HEK293 (cell line): ENCODE results near the gene MROH2B.

Experiments used
- CTCF ChIA-PET: fragments of 350-600 bp; formaldehyde crosslinking; extraction: SDS; loops from one replicate; lab custom pipeline; 2021; ENCODE audit warnings: antibody characterized with exemption; lab: Yijun Ruan, JAX
- POLR2A ChIA-PET: fragments of 300-600 bp; formaldehyde crosslinking; extraction: SDS; loops from one replicate; lab custom pipeline; 2020; ENCODE audit warnings: antibody characterized with exemption, inconsistent platforms; lab: Yijun Ruan, JAX
- H3K27ac ChIP-seq: fragments of 200-500 bp; sonication (Bioruptor generic); 2 replicates; pipeline ENCODE4 v1.5.1; 2014; ENCODE audit warnings: low read depth, low read length, control low read depth, inconsistent platforms; ENCODE audit errors: extremely low read depth
- H3K36me3 ChIP-seq, 2 experiments: fragments of 200-500 bp in 1 of 2; sonication (Bioruptor generic) in 1 of 2; 1 replicate in 1 of 2; 2 replicates in 1 of 2; pipeline ENCODE4 v1.5.1; 2014 to 2017; ENCODE audit warnings: inconsistent platforms in 2 of 2, low read length in 2 of 2; ENCODE audit not compliant: control insufficient read depth in 2 of 2, insufficient read depth in 1 of 2
- H3K4me1 ChIP-seq: fragments of 200-500 bp; sonication (Bioruptor generic); 2 replicates; pipeline ENCODE4 v1.5.1; 2014; ENCODE audit warnings: mild to moderate bottlenecking, low read length, inconsistent platforms; ENCODE audit not compliant: control insufficient read depth, insufficient read depth
- H3K4me3 ChIP-seq: 2 replicates; pipeline ENCODE4 v1.5.1; 2011; ENCODE audit warnings: low read depth, mild to moderate bottlenecking, control low read depth, low read length, moderate library complexity
- H3K9me3 ChIP-seq: fragments of 200-500 bp; sonication (Bioruptor generic); 2 replicates; pipeline ENCODE4 v1.5.1; 2014; ENCODE audit warnings: low read depth, low read length, inconsistent platforms; ENCODE audit not compliant: control insufficient read depth, insufficient read depth
- BCL11A ChIP-seq: fragments of 450-650 bp; formaldehyde crosslinking; IDR thresholded peaks from 2 replicates; pipeline ENCODE4 v1.5.1; 2016; ENCODE audit warnings: low read depth, missing biosample characterization, missing genetic modification characterization
- GFI1B ChIP-seq: fragments of 450-650 bp; formaldehyde crosslinking; IDR thresholded peaks from 2 replicates; pipeline ENCODE4 v1.5.1; 2016; ENCODE audit warnings: missing biosample characterization, missing genetic modification characterization
- HOXC10 ChIP-seq: sonication (generic); formaldehyde crosslinking; IDR thresholded peaks from 2 replicates; pipeline ENCODE4 v1.8.1; 2023; ENCODE audit warnings: mild to moderate bottlenecking, missing genetic modification reagents
- HOXD13 ChIP-seq: sonication (generic); formaldehyde crosslinking; IDR thresholded peaks from 2 replicates; pipeline ENCODE4 v1.8.0; 2022; ENCODE audit warnings: missing genetic modification reagents, borderline replicate concordance
- KLF1 ChIP-seq: fragments of 450-650 bp; formaldehyde crosslinking; IDR thresholded peaks from 2 replicates; pipeline ENCODE4 v1.5.1; 2016; ENCODE audit warnings: missing biosample characterization, missing genetic modification characterization
- YY1 ChIP-seq: fragments of 450-650 bp; formaldehyde crosslinking; IDR thresholded peaks from 2 replicates; pipeline ENCODE4 v1.5.1; 2018; ENCODE audit warnings: missing biosample characterization, missing genetic modification characterization
- ZBTB48 ChIP-seq: fragments of 450-650 bp; formaldehyde crosslinking; IDR thresholded peaks from 2 replicates; pipeline ENCODE4 v1.5.1; 2016; ENCODE audit warnings: missing biosample characterization, missing genetic modification characterization
- ZEB2 ChIP-seq: fragments of 450-650 bp; formaldehyde crosslinking; IDR thresholded peaks from 2 replicates; pipeline ENCODE4 v1.5.1; 2016; ENCODE audit warnings: missing biosample characterization, missing genetic modification characterization
- ZFP3 ChIP-seq: fragments of 450-650 bp; formaldehyde crosslinking; IDR thresholded peaks from 2 replicates; pipeline ENCODE4 v1.5.1; 2016; ENCODE audit warnings: low read depth, missing biosample characterization, missing genetic modification characterization
- ZFP37 ChIP-seq: fragments of 450-650 bp; formaldehyde crosslinking; IDR thresholded peaks from 2 replicates; pipeline ENCODE4 v1.5.1; 2016; ENCODE audit warnings: missing biosample characterization, missing genetic modification characterization
- ZIC2 ChIP-seq: fragments of 450-650 bp; formaldehyde crosslinking; IDR thresholded peaks from 2 replicates; pipeline ENCODE4 v1.5.1; 2016; ENCODE audit warnings: missing biosample characterization, missing genetic modification characterization
- ZNF169 ChIP-seq: fragments of 450-650 bp; formaldehyde crosslinking; IDR thresholded peaks from 2 replicates; pipeline ENCODE4 v1.5.1; 2016; ENCODE audit warnings: missing biosample characterization, missing genetic modification characterization
- ZNF175 ChIP-seq: fragments of 450-650 bp; formaldehyde crosslinking; IDR thresholded peaks from 2 replicates; pipeline ENCODE4 v1.5.1; 2016; ENCODE audit warnings: missing biosample characterization, missing genetic modification characterization
- ZNF2 ChIP-seq: fragments of 450-650 bp; formaldehyde crosslinking; IDR thresholded peaks from 2 replicates; pipeline ENCODE4 v1.5.1; 2016; ENCODE audit warnings: missing biosample characterization, missing genetic modification characterization
- ZNF223 ChIP-seq: fragments of 450-650 bp; formaldehyde crosslinking; IDR thresholded peaks from 2 replicates; pipeline ENCODE4 v1.5.1; 2016; ENCODE audit warnings: missing biosample characterization, missing genetic modification characterization
- ZNF274 ChIP-seq, 2 experiments: fragments of 200-500 bp in 1 of 2; fragments of 450-650 bp in 1 of 2; sonication (Bioruptor generic) in 1 of 2; formaldehyde crosslinking in 1 of 2; IDR thresholded peaks; 2 replicates each; pipeline versions ENCODE4 v1.5.1 to v1.6.1; 2014 to 2016; ENCODE audit warnings: borderline replicate concordance in 1 of 2, inconsistent platforms in 1 of 2, low read length in 1 of 2, missing biosample characterization in 1 of 2, missing genetic modification characterization in 1 of 2
- ZNF341 ChIP-seq: fragments of 450-650 bp; formaldehyde crosslinking; IDR thresholded peaks from 2 replicates; pipeline ENCODE4; 2016; ENCODE audit warnings: low read depth, missing biosample characterization, missing genetic modification characterization
- ZNF426 ChIP-seq: fragments of 450-650 bp; formaldehyde crosslinking; IDR thresholded peaks from 2 replicates; pipeline ENCODE4 v1.5.1; 2017; ENCODE audit warnings: missing biosample characterization, missing genetic modification characterization, mild to moderate bottlenecking, inconsistent platforms, moderate library complexity
- ZNF433 ChIP-seq: fragments of 450-650 bp; formaldehyde crosslinking; IDR thresholded peaks from 2 replicates; pipeline ENCODE4 v1.5.1; 2016; ENCODE audit warnings: missing biosample characterization, missing genetic modification characterization, low read depth
- ZNF664 ChIP-seq: fragments of 450-650 bp; formaldehyde crosslinking; IDR thresholded peaks from 2 replicates; pipeline ENCODE4 v1.5.1; 2016; ENCODE audit warnings: missing biosample characterization, missing genetic modification characterization
- ZNF768 ChIP-seq: fragments of 450-650 bp; formaldehyde crosslinking; IDR thresholded peaks from 2 replicates; pipeline ENCODE4 v1.5.1; 2018; ENCODE audit warnings: missing biosample characterization, mild to moderate bottlenecking, missing genetic modification characterization
- ZNF837 ChIP-seq: fragments of 450-650 bp; formaldehyde crosslinking; IDR thresholded peaks from 2 replicates; pipeline ENCODE4 v1.5.1; 2016; ENCODE audit warnings: missing biosample characterization, missing genetic modification characterization
- ZNF843 ChIP-seq: fragments of 450-650 bp; formaldehyde crosslinking; IDR thresholded peaks from 2 replicates; pipeline ENCODE4 v1.5.1; 2016; ENCODE audit warnings: missing biosample characterization, missing genetic modification characterization
- TF ChIP-seq, protein P1 (sequence below): fragments of 450-650 bp; formaldehyde crosslinking; IDR thresholded peaks from 2 replicates; pipeline ENCODE4 v1.5.1; 2016; ENCODE audit warnings: missing biosample characterization, missing genetic modification characterization
- TF ChIP-seq, protein P2 (sequence below): fragments of 450-650 bp; formaldehyde crosslinking; IDR thresholded peaks from 2 replicates; pipeline ENCODE4 v1.5.1; 2017; ENCODE audit warnings: missing biosample characterization, missing genetic modification characterization
- TF ChIP-seq, protein P3 (sequence below): fragments of 450-650 bp; formaldehyde crosslinking; IDR thresholded peaks from 2 replicates; pipeline ENCODE4 v1.5.1; 2016; ENCODE audit warnings: missing biosample characterization, missing genetic modification characterization
- TF ChIP-seq, protein P4 (sequence below): fragments of 450-650 bp; formaldehyde crosslinking; IDR thresholded peaks from 2 replicates; pipeline ENCODE4 v1.5.1; 2016; ENCODE audit warnings: missing biosample characterization, missing genetic modification characterization
- TF ChIP-seq, protein P5 (sequence below): fragments of 450-650 bp; formaldehyde crosslinking; IDR thresholded peaks from 2 replicates; pipeline ENCODE4 v1.5.1; 2016; ENCODE audit warnings: missing biosample characterization, missing genetic modification characterization

Gene MROH2B

DNA sequence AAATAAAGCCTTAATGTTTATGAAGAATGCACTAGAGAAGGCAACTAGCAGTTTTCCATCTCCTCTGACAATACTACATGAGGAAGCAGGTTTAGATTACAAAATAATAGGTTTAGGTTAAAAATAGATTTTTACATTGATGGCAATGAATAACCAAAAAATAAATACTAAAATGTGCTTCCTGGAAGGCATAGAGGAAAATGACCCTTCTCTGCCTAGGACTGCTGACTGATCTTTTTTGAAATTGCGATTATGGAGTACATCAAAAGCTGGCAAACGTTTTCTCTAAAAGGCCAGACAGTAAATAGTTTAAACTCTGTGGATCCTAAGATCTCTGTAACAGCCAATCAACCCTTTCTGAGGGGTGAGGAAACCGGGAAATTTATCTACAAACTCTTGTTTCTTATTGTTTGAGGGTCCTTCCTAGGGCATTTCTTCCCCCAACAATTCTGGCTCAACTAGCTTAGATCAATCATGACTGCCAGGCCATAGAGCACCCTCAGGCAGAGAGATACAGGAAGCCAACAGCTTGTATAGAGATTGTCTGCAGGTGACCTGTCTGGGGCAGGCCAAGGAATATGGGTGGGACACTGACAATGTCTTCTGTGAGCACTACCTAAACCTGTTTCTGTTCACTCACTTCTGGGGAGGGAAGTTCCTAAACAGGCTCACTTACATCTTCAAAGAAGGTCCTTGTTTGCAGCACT, 67.3 kb downstream of the MROH2B start:
- H3K36me3 ChIP-seq = no peaks in the 10 kb centered on the region
- no peak for TF ChIP-seq HOXD13 (CRISPR knock-in tag)
- TF ChIP-seq ZFP37 (tag by site-specific recombination) = no peak
- no peak for TF ChIP-seq ZNF433 (tag by site-specific recombination)
- TF ChIP-seq KLF1 = no peak
- no peak for TF ChIP-seq ZNF843
- TF ChIP-seq ZNF341 (tag by site-specific recombination) = no peak
- TF ChIP-seq ZEB2 (tag by site-specific recombination) = no peak
- TF ChIP-seq, protein P1, sequence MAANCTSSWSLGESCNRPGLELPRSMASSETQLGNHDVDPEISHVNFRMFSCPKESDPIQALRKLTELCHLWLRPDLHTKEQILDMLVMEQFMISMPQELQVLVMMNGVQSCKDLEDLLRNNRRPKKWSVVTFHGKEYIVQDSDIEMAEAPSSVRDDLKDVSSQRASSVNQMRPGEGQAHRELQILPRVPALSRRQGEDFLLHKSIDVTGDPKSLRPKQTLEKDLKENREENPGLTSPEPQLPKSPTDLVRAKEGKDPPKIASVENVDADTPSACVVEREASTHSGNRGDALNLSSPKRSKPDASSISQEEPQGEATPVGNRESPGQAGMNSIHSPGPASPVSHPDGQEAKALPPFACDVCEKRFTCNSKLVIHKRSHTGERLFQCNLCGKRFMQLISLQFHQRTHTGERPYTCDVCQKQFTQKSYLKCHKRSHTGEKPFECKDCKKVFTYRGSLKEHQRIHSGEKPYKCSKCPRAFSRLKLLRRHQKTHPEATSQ = no peak
- TF ChIP-seq, protein P2, sequence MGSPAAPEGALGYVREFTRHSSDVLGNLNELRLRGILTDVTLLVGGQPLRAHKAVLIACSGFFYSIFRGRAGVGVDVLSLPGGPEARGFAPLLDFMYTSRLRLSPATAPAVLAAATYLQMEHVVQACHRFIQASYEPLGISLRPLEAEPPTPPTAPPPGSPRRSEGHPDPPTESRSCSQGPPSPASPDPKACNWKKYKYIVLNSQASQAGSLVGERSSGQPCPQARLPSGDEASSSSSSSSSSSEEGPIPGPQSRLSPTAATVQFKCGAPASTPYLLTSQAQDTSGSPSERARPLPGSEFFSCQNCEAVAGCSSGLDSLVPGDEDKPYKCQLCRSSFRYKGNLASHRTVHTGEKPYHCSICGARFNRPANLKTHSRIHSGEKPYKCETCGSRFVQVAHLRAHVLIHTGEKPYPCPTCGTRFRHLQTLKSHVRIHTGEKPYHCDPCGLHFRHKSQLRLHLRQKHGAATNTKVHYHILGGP (tag by site-specific recombination) = no peak
- TF ChIP-seq ZNF223 (tag by site-specific recombination) = no peak
- TF ChIP-seq, protein P3, sequence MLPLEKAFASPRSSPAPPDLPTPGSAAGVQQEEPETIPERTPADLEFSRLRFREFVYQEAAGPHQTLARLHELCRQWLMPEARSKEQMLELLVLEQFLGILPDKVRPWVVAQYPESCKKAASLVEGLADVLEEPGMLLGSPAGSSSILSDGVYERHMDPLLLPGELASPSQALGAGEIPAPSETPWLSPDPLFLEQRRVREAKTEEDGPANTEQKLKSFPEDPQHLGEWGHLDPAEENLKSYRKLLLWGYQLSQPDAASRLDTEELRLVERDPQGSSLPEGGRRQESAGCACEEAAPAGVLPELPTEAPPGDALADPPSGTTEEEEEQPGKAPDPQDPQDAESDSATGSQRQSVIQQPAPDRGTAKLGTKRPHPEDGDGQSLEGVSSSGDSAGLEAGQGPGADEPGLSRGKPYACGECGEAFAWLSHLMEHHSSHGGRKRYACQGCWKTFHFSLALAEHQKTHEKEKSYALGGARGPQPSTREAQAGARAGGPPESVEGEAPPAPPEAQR = no peak
- TF ChIP-seq ZIC2 (tag by site-specific recombination) = no peak
- no peak for TF ChIP-seq ZFP3 (tag by site-specific recombination)
- no peak for TF ChIP-seq ZBTB48 (tag by site-specific recombination)
- TF ChIP-seq, protein P4, sequence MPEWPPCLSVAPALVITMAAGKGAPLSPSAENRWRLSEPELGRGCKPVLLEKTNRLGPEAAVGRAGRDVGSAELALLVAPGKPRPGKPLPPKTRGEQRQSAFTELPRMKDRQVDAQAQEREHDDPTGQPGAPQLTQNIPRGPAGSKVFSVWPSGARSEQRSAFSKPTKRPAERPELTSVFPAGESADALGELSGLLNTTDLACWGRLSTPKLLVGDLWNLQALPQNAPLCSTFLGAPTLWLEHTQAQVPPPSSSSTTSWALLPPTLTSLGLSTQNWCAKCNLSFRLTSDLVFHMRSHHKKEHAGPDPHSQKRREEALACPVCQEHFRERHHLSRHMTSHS (tag by site-specific recombination) = no peak
- TF ChIP-seq ZNF169 (tag by site-specific recombination) = no peak
- TF ChIP-seq ZNF2 (tag by site-specific recombination) = no peak
- TF ChIP-seq HOXC10 (CRISPR knock-in tag) = no peak
- no peak overlapping the region for H3K27ac ChIP-seq
- ChIA-PET CTCF (no interaction called here), POLR2A (no interaction called here)
- no peak overlapping the region for H3K4me3 ChIP-seq
- no peaks in the 10 kb centered on the region for H3K4me1 ChIP-seq
- no peaks in the 10 kb centered on the region for H3K9me3 ChIP-seq

DNA sequence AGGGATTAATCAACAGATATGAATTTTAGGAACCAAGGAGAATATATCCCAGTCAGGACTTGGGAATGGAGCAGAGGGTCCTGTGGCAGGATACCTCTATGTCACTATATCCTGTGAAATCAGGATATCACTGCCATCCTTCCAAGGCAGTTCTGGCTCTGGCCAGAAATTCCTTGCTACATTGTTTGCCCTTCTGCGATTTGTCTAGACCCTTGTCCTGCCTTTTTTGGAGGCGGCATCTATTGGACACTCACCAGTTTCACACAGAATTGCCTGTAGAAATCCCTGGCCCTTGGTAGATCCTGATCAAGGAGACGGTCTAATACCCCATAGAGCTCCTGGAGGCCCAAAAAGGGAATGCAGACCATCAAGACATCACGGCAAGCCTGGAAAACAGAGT, 71.2 kb downstream of the MROH2B start:
- CTCF ChIA-PET = no interaction called here
- POLR2A ChIA-PET = no interaction called here

More for the DNA sequence above, 71.2 kb downstream of the MROH2B start:
- H3K27ac ChIP-seq = no peak overlapping the region
- no peaks in the 10 kb centered on the region for H3K9me3 ChIP-seq
- TF ChIP-seq YY1 (no peak), ZBTB48 (tag by site-specific recombination) (no peak), ZNF175 (tag by site-specific recombination) (no peak), ZNF274 (IDR thresholded peaks at IDR 0.05; ENCODE audit: low read length) (no peak), ZNF274 (tag by site-specific recombination; IDR thresholded peaks at IDR 0.05; ENCODE audit: borderline replicate concordance) (no peak), BCL11A (tag by site-specific recombination) (no peak), ZNF223 (tag by site-specific recombination) (no peak), ZNF664 (tag by site-specific recombination) (no peak), ZNF768 (tag by site-specific recombination) (no peak), GFI1B (tag by site-specific recombination) (no peak), ZNF169 (tag by site-specific recombination) (no peak), ZNF837 (no peak), ZNF426 (tag by site-specific recombination) (no peak)
- TF ChIP-seq, protein P5, sequence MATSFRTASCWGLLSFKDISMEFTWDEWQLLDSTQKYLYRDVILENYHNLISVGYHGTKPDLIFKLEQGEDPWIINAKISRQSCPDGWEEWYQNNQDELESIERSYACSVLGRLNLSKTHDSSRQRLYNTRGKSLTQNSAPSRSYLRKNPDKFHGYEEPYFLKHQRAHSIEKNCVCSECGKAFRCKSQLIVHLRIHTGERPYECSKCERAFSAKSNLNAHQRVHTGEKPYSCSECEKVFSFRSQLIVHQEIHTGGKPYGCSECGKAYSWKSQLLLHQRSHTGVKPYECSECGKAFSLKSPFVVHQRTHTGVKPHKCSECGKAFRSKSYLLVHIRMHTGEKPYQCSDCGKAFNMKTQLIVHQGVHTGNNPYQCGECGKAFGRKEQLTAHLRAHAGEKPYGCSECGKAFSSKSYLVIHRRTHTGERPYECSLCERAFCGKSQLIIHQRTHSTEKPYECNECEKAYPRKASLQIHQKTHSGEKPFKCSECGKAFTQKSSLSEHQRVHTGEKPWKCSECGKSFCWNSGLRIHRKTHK (tag by site-specific recombination) = no peak
- no peaks in the 10 kb centered on the region for H3K4me1 ChIP-seq
- no peak overlapping the region for H3K4me3 ChIP-seq
- no peaks in the 10 kb centered on the region for H3K36me3 ChIP-seq
